Mesendoderm (in vitro differentiated cells): Measurements from ENCODE around the gene MAL.

Source experiments
- DNase-seq: peaks from one replicate; pipeline ENCODE4 v3.0.0; 2013
- H2AK5ac ChIP-seq: 2 replicates; pipeline ENCODE4 v1.6.1; 2013; ENCODE audit warnings: low read length, inconsistent platforms
- H2BK120ac ChIP-seq: 2 replicates; pipeline ENCODE4 v1.6.1; 2013; ENCODE audit warnings: low read depth, mild to moderate bottlenecking, low read length, moderate library complexity, mixed read lengths
- H2BK15ac ChIP-seq: replicated peaks from 2 replicates; pipeline ENCODE4 v1.6.1; 2013; ENCODE audit warnings: low read depth, mild to moderate bottlenecking, moderate library complexity
- H2BK5ac ChIP-seq: 2 replicates; pipeline ENCODE4 v1.6.1; 2013; ENCODE audit warnings: low read length, inconsistent platforms
- H3K18ac ChIP-seq: 2 replicates; pipeline ENCODE4 v1.6.1; 2013; ENCODE audit warnings: mild to moderate bottlenecking, low read length, mixed read lengths
- H3K23ac ChIP-seq: one replicate; pipeline ENCODE4 v1.6.1; 2013; ENCODE audit warnings: low read length
- H3K27ac ChIP-seq: 2 replicates; pipeline ENCODE4 v1.5.1; 2013; ENCODE audit warnings: low read depth, mild to moderate bottlenecking, inconsistent platforms, low read length, moderate library complexity
- H3K27me3 ChIP-seq: 2 replicates; pipeline ENCODE4 v1.6.1; 2013; ENCODE audit warnings: low read length, control low read depth, mild to moderate bottlenecking, inconsistent platforms; ENCODE audit not compliant: insufficient read depth, poor library complexity
- H3K36me3 ChIP-seq: 2 replicates; pipeline ENCODE4 v1.6.1; 2013; ENCODE audit warnings: low read length, inconsistent platforms; ENCODE audit not compliant: control insufficient read depth, insufficient read depth
- H3K4ac ChIP-seq: one replicate; pipeline ENCODE4 v1.6.1; 2013; ENCODE audit warnings: low read depth, mild to moderate bottlenecking, low read length, moderate library complexity
- H3K4me1 ChIP-seq: 2 replicates; pipeline ENCODE4 v1.6.1; 2013; ENCODE audit warnings: low read depth, low read length, inconsistent platforms; ENCODE audit not compliant: control insufficient read depth
- H3K4me2 ChIP-seq: 2 replicates; pipeline ENCODE4 v1.6.1; 2013; ENCODE audit warnings: low read length
- H3K4me3 ChIP-seq: 2 replicates; pipeline ENCODE4 v1.5.1; 2013; ENCODE audit warnings: mild to moderate bottlenecking, low read length
- H3K56ac ChIP-seq: one replicate; pipeline ENCODE4 v1.6.1; 2013; ENCODE audit warnings: low read length
- H3K79me1 ChIP-seq: 2 replicates; pipeline ENCODE4 v1.6.1; 2013; ENCODE audit warnings: low read length, inconsistent platforms
- H3K79me2 ChIP-seq: 2 replicates; pipeline ENCODE4 v1.6.1; 2013; ENCODE audit warnings: mild to moderate bottlenecking, low read length; ENCODE audit not compliant: control insufficient read depth, insufficient read depth
- H3K9ac ChIP-seq: 2 replicates; pipeline ENCODE4 v1.6.1; 2013; ENCODE audit warnings: low read length, inconsistent platforms
- H4K5ac ChIP-seq: one replicate; pipeline ENCODE4 v1.6.1; 2013; ENCODE audit warnings: low read length
- H4K8ac ChIP-seq: one replicate; pipeline ENCODE4 v1.6.1; 2013; ENCODE audit warnings: low read depth, mild to moderate bottlenecking, control low read depth, low read length, moderate library complexity
- WGBS: extraction: QIAGEN DNeasy Blood & Tissue Kit; methylation state at CpG from one replicate; pipeline ENCODE4 v1.1.7; 2013; ENCODE audit warnings: low lambda C conversion rate, missing lambda C conversion rate; ENCODE audit not compliant: insufficient coverage; ENCODE audit errors: extremely low coverage; 5-methylcytosine and 5-hydroxymethylcytosine counted together

MAL gene

GRCh38 chr2:95015261-95015912 lies 10.1 kb upstream of the MAL start:
- no peaks in the 10 kb centered on the region for H3K4me1 ChIP-seq
- H3K9ac ChIP-seq: no peak overlapping the region
- no peak overlapping the region for H2BK15ac ChIP-seq
- H3K79me2 ChIP-seq: no peaks in the 10 kb centered on the region
- no CpG with 5 or more reads among the region's 15 CpGs for WGBS
- no peaks in the 10 kb centered on the region for H3K36me3 ChIP-seq
- H3K79me1 ChIP-seq: no peaks in the 10 kb centered on the region
- H3K27me3 ChIP-seq: no peaks in the 10 kb centered on the region
- no peak overlapping the region for H2BK120ac ChIP-seq
- DNase-seq: no peak
- no peak overlapping the region for H3K4me2 ChIP-seq
- H3K56ac ChIP-seq: no peak overlapping the region
- no peak overlapping the region for H2AK5ac ChIP-seq
- no peak overlapping the region for H3K18ac ChIP-seq
- H4K8ac ChIP-seq: no peak overlapping the region
- no peak overlapping the region for H3K4ac ChIP-seq
- no peak overlapping the region for H3K4me3 ChIP-seq
- no peak overlapping the region for H3K27ac ChIP-seq
- H3K23ac ChIP-seq: no peak overlapping the region
- H2BK5ac ChIP-seq: no peak overlapping the region
- H4K5ac ChIP-seq: no peak overlapping the region

DNA sequence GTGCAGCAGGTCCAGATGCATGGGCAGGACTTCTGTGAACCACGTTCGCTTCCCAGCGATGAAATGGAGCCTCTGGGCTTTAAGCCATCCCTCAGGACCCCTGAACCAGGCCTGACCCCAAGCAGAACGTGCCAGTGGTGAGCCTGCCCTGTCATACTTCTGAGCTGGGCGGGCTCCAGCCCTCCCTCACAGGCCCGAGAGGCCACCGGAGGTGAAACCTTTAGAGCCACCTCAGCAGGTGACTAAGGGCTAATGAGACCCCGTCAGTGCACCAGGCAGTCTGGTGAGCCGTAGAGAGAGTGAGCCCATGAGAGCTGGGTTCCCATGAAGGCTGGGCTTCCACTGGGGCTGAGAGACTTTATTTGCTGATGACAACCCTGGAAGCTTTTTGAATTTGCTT lies 8.9 kb upstream of the MAL start:
- no peak overlapping the region for H2AK5ac ChIP-seq
- H3K79me2 ChIP-seq: no peaks in the 10 kb centered on the region
- H2BK5ac ChIP-seq: no peak overlapping the region
- no peak overlapping the region for H2BK120ac ChIP-seq
- no peaks in the 10 kb centered on the region for H3K79me1 ChIP-seq
- H2BK15ac ChIP-seq: no peak overlapping the region
- DNase-seq: no peak
- H3K27me3 ChIP-seq: no peaks in the 10 kb centered on the region
- no peak overlapping the region for H3K18ac ChIP-seq
- H3K4ac ChIP-seq: no peak overlapping the region
- no peak overlapping the region for H3K56ac ChIP-seq
- no peak overlapping the region for H3K27ac ChIP-seq
- no peak overlapping the region for H3K9ac ChIP-seq
- no peak overlapping the region for H3K4me2 ChIP-seq
- no peaks in the 10 kb centered on the region for H3K4me1 ChIP-seq
- no peak overlapping the region for H4K5ac ChIP-seq
- no peak overlapping the region for H4K8ac ChIP-seq
- H3K36me3 ChIP-seq: no peaks in the 10 kb centered on the region
- WGBS: no CpG with 5 or more reads among the region's 9 CpGs
- H3K23ac ChIP-seq: no peak overlapping the region
- H3K4me3 ChIP-seq: no peak overlapping the region

GRCh38 chr2:95017071-95017501 lies 8.4 kb upstream of the MAL start:
- Histone ChIP-seq H2BK120ac (no peak overlapping the region), H3K4me3 (no peak overlapping the region), H3K56ac (no peak overlapping the region), H2AK5ac (no peak overlapping the region), H4K5ac (no peak overlapping the region), H2BK5ac (no peak overlapping the region), H3K18ac (no peak overlapping the region), H3K23ac (no peak overlapping the region), H4K8ac (no peak overlapping the region), H3K4me2 (no peak overlapping the region), H3K9ac (no peak overlapping the region), H3K4ac (no peak overlapping the region), H3K36me3 (no peaks in the 10 kb centered on the region), H3K79me1 (no peaks in the 10 kb centered on the region), H3K4me1 (no peaks in the 10 kb centered on the region), H3K79me2 (no peaks in the 10 kb centered on the region), H3K27me3 (no peaks in the 10 kb centered on the region), H2BK15ac (no peak overlapping the region), H3K27ac (no peak overlapping the region)
- WGBS: no CpG with 5 or more reads among the region's 9 CpGs
- no peak for DNase-seq

DNA sequence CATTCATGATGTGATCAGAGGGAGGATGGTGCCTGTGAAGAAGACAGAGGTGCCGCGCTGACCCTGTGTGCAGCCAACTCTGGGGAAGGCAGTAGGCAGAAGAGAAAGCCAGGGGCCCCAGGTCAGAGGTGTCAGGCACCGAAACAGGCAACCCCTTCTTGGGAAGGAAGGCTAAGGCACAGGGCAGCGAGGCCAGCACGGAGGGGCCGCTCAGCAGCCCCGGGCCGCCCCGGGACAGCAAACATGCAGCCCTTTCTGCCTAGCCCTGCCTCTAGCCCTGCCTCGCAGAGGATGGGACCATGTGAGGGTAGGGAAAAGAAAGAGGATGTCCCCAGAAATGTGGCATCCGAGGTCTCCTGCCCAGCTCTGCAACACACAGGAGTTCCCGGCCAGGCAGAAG lies 7.7 kb upstream of the MAL start:
- H3K79me2 ChIP-seq: no peaks in the 10 kb centered on the region
- H3K36me3 ChIP-seq: no peaks in the 10 kb centered on the region
- H3K4me1 ChIP-seq: no peaks in the 10 kb centered on the region
- no peak overlapping the region for H3K56ac ChIP-seq
- H2AK5ac ChIP-seq: no peak overlapping the region
- no peaks in the 10 kb centered on the region for H3K79me1 ChIP-seq
- H3K27ac ChIP-seq: no peak overlapping the region
- no peak overlapping the region for H3K4ac ChIP-seq
- no peak overlapping the region for H4K5ac ChIP-seq
- H3K23ac ChIP-seq: no peak overlapping the region
- WGBS: no CpG with 5 or more reads among the region's 12 CpGs
- no peak overlapping the region for H3K18ac ChIP-seq
- no peak overlapping the region for H4K8ac ChIP-seq
- no peak overlapping the region for H3K4me2 ChIP-seq
- no peak overlapping the region for H2BK5ac ChIP-seq
- no peak overlapping the region for H3K9ac ChIP-seq
- no peak overlapping the region for H3K4me3 ChIP-seq
- H2BK15ac ChIP-seq: no peak overlapping the region
- no peak overlapping the region for H2BK120ac ChIP-seq
- DNase-seq: no peak
- H3K27me3 ChIP-seq: no peaks in the 10 kb centered on the region

DNA sequence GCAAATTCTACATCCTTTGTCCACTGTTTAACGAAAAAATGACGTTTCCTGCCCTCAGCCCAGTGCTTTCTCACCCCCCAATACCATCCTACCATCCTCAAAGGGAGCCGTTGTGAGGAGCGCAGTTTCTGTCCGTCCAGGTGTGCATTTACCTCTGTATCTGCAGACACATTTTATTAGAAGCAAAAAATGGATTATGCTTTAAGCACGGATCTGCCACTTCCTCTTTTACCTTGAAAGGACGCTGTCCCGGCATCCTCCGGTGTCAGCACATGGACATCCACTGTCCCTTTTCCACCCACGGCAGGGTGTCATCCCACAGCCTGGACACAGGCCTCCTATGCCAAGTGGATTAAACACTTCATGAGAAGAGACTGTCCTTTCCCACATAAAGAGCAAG lies 7.2 kb upstream of the MAL start:
- no peak overlapping the region for H3K4ac ChIP-seq
- H3K9ac ChIP-seq: no peak overlapping the region
- H2AK5ac ChIP-seq: no peak overlapping the region
- no CpG with 5 or more reads among the region's 10 CpGs for WGBS
- no peak overlapping the region for H3K18ac ChIP-seq
- H3K4me3 ChIP-seq: no peak overlapping the region
- no peaks in the 10 kb centered on the region for H3K36me3 ChIP-seq
- no peak overlapping the region for H2BK15ac ChIP-seq
- H3K4me2 ChIP-seq: no peak overlapping the region
- no peaks in the 10 kb centered on the region for H3K27me3 ChIP-seq
- DNase-seq: no peak
- no peak overlapping the region for H4K5ac ChIP-seq
- no peaks in the 10 kb centered on the region for H3K79me1 ChIP-seq
- H3K23ac ChIP-seq: no peak overlapping the region
- H2BK5ac ChIP-seq: no peak overlapping the region
- no peaks in the 10 kb centered on the region for H3K79me2 ChIP-seq
- no peak overlapping the region for H3K56ac ChIP-seq
- H4K8ac ChIP-seq: no peak overlapping the region
- no peak overlapping the region for H2BK120ac ChIP-seq
- H3K27ac ChIP-seq: no peak overlapping the region
- no peaks in the 10 kb centered on the region for H3K4me1 ChIP-seq
